ENCODE results near the gene LRCOL1. TPM values are rescaled to one million over a fixed set of nuclear protein-coding genes. Genes with fewer than 3 reads are reported as not detected.

The LRCOL1 gene
- total and polyA plus RNA-seq, 2 of the 13 experiments (the other 11 are each of a cell fraction or from before 2014, with no cell fraction given), result not detected

DNA sequence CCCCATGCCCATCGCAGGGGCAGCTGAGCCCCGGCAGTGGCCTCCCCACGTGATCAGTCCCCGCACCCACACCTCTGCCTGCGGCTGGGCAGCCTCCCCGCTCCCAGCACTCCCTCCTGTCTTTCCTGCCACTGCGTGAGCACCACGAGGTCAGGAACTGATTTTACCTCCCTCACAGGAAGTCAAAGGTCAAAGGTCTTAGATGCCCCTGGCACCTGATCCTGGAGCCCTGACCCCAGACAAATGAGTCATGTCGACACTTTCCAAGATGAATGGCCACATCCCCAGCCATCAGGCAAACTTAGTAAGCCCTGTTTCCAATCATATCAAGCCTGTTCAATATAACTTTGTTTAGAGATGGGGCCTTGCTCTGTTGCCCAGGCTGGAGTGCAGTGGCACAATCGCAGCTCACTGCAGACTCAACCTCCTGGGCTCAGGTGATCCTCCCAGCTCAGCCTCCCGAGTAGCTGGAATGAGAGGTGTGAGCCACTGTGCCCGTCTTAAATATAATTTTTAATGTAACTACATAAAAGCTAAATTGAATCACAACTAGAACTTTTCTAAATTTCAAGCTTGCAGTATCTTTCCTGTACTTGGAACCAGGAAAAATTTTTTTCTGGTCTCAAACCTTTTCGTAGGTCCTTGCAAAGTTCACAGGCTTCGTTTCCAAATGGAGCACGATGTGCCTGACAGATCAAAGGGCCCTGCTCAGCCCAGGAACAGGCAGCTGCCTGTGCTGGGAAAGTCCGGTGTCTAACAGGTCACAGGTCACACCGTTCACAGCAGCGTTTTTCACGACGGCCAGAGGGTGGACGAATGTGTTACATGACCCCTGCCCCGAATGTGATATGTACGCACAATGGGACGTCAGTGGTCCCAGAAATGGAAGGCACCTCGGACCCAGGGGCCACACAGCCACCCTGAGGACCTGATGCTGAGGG is 1.9 kb downstream of the LRCOL1 start (continued):
- TF ChIP-seq, protein P1, sequence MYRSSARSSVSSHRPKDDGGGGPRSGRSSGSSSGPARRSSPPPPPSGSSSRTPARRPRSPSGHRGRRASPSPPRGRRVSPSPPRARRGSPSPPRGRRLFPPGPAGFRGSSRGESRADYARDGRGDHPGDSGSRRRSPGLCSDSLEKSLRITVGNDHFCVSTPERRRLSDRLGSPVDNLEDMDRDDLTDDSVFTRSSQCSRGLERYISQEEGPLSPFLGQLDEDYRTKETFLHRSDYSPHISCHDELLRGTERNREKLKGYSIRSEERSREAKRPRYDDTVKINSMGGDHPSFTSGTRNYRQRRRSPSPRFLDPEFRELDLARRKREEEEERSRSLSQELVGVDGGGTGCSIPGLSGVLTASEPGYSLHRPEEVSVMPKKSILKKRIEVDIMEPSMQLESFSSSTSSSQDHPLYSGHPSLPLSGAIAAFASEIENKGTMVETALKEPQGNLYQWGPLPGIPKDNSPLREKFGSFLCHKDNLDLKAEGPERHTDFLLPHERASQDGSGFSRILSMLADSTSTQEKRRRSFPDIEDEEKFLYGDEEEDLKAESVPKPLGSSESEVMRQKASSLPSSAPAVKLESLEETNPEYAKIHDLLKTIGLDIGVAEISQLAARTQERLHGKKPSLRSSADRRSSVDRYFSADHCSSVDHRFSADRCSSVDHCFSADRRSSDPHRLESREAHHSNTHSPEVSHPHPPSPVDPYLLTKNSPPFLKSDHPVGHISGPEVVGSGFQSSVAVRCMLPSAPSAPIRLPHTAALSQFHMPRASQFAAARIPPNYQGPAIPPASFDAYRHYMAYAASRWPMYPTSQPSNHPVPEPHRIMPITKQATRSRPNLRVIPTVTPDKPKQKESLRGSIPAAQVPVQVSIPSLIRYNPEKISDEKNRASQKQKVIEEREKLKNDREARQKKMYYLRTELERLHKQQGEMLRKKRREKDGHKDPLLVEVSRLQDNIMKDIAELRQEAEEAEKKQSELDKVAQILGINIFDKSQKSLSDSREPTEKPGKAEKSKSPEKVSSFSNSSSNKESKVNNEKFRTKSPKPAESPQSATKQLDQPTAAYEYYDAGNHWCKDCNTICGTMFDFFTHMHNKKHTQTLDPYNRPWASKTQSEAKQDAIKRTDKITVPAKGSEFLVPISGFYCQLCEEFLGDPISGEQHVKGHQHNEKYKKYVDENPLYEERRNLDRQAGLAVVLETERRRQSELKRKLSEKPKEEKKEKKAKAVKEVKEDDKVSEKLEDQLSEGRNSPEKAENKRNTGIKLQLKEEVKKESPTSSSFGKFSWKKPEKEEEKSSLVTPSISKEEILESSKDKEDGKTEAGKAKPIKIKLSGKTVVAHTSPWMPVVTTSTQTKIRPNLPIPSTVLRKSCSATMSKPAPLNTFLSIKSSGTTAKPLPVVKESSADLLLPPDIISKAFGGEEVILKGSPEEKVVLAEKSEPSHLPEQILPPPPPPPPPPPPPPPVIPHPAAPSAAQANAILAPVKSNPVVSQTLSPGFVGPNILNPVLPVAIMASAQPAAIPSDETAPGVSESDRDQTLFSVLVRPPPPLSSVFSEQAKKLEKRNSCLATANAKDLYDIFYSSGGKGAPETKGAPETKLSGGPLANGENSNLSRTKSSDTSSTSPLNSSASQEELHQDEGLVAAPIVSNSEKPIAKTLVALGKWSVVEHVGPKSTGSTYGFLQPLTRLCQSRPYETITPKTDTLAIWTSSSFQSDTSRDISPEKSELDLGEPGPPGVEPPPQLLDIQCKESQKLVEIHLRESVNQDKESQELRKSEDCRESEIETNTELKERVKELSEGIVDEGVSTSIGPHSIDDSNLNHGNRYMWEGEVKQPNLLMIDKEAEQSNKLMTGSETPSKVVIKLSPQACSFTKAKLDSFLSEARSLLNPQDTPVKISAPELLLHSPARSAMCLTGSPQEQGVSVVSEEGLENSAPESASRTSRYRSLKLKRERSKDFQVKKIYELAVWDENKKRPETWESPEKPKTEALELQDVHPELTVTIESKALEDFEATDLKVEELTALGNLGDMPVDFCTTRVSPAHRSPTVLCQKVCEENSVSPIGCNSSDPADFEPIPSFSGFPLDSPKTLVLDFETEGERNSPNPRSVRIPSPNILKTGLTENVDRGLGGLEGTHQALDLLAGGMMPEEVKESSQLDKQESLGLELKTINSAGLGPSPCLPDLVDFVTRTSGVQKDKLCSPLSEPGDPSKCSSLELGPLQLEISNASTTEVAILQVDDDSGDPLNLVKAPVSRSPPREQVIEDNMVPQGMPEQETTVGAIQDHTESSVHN (CRISPR knock-in tag; IDR thresholded peaks at IDR 0.05), result no peak
- no peak for TF ChIP-seq PRPF4 (IDR thresholded peaks at IDR 0.05; ENCODE audit: low read depth, low read length, poor library complexity, severe bottlenecking)
- TF ChIP-seq, protein P2, sequence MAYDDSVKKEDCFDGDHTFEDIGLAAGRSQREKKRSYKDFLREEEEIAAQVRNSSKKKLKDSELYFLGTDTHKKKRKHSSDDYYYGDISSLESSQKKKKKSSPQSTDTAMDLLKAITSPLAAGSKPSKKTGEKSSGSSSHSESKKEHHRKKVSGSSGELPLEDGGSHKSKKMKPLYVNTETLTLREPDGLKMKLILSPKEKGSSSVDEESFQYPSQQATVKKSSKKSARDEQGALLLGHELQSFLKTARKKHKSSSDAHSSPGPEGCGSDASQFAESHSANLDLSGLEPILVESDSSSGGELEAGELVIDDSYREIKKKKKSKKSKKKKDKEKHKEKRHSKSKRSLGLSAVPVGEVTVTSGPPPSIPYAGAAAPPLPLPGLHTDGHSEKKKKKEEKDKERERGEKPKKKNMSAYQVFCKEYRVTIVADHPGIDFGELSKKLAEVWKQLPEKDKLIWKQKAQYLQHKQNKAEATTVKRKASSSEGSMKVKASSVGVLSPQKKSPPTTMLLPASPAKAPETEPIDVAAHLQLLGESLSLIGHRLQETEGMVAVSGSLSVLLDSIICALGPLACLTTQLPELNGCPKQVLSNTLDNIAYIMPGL (CRISPR knock-in tag; IDR thresholded peaks at IDR 0.05; ENCODE audit: borderline replicate concordance in 1 of 2, low read depth in 1 of 2), result peak in 1 of 2 experiments; percentile 50; a peak in 1 of 4 replicates
- no peak for TF ChIP-seq ZNF570 (CRISPR knock-in tag; IDR thresholded peaks at IDR 0.05; ENCODE audit: borderline replicate concordance)
- TF ChIP-seq, protein P3, sequence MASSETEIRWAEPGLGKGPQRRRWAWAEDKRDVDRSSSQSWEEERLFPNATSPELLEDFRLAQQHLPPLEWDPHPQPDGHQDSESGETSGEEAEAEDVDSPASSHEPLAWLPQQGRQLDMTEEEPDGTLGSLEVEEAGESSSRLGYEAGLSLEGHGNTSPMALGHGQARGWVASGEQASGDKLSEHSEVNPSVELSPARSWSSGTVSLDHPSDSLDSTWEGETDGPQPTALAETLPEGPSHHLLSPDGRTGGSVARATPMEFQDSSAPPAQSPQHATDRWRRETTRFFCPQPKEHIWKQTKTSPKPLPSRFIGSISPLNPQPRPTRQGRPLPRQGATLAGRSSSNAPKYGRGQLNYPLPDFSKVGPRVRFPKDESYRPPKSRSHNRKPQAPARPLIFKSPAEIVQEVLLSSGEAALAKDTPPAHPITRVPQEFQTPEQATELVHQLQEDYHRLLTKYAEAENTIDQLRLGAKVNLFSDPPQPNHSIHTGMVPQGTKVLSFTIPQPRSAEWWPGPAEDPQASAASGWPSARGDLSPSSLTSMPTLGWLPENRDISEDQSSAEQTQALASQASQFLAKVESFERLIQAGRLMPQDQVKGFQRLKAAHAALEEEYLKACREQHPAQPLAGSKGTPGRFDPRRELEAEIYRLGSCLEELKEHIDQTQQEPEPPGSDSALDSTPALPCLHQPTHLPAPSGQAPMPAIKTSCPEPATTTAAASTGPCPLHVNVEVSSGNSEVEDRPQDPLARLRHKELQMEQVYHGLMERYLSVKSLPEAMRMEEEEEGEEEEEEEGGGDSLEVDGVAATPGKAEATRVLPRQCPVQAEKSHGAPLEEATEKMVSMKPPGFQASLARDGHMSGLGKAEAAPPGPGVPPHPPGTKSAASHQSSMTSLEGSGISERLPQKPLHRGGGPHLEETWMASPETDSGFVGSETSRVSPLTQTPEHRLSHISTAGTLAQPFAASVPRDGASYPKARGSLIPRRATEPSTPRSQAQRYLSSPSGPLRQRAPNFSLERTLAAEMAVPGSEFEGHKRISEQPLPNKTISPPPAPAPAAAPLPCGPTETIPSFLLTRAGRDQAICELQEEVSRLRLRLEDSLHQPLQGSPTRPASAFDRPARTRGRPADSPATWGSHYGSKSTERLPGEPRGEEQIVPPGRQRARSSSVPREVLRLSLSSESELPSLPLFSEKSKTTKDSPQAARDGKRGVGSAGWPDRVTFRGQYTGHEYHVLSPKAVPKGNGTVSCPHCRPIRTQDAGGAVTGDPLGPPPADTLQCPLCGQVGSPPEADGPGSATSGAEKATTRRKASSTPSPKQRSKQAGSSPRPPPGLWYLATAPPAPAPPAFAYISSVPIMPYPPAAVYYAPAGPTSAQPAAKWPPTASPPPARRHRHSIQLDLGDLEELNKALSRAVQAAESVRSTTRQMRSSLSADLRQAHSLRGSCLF (CRISPR knock-in tag; IDR thresholded peaks at IDR 0.05; ENCODE audit: borderline replicate concordance), result peak; percentile 57; the same call in 1 of the 2 replicates
- TF ChIP-seq, protein P4, sequence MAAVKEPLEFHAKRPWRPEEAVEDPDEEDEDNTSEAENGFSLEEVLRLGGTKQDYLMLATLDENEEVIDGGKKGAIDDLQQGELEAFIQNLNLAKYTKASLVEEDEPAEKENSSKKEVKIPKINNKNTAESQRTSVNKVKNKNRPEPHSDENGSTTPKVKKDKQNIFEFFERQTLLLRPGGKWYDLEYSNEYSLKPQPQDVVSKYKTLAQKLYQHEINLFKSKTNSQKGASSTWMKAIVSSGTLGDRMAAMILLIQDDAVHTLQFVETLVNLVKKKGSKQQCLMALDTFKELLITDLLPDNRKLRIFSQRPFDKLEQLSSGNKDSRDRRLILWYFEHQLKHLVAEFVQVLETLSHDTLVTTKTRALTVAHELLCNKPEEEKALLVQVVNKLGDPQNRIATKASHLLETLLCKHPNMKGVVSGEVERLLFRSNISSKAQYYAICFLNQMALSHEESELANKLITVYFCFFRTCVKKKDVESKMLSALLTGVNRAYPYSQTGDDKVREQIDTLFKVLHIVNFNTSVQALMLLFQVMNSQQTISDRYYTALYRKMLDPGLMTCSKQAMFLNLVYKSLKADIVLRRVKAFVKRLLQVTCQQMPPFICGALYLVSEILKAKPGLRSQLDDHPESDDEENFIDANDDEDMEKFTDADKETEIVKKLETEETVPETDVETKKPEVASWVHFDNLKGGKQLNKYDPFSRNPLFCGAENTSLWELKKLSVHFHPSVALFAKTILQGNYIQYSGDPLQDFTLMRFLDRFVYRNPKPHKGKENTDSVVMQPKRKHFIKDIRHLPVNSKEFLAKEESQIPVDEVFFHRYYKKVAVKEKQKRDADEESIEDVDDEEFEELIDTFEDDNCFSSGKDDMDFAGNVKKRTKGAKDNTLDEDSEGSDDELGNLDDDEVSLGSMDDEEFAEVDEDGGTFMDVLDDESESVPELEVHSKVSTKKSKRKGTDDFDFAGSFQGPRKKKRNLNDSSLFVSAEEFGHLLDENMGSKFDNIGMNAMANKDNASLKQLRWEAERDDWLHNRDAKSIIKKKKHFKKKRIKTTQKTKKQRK (IDR thresholded peaks at IDR 0.05; ENCODE audit: low read length), result no peak

All from HepG2 (cell line).